Neuronal stem cell (in vitro differentiated cells): ENCODE measurements around the gene EDC3.

Experiments used
- DNase-seq: peaks from one replicate; pipeline ENCODE4 v3.0.0-alpha.2; 2013; ENCODE audit warnings: low spot score
- H2AFZ ChIP-seq: one replicate; pipeline ENCODE4 v1.6.1; 2013; ENCODE audit warnings: mild to moderate bottlenecking, low read length, inconsistent platforms
- H2AK5ac ChIP-seq: 2 replicates; pipeline ENCODE4 v1.6.1; 2013; ENCODE audit warnings: low read depth, mild to moderate bottlenecking, inconsistent platforms, low read length, moderate library complexity, mixed read lengths
- H2BK120ac ChIP-seq: 2 replicates; pipeline ENCODE4 v1.6.1; 2013; ENCODE audit warnings: low read depth, mild to moderate bottlenecking, inconsistent platforms, low read length, moderate library complexity, mixed read lengths
- H2BK12ac ChIP-seq: one replicate; pipeline ENCODE4 v1.6.1; 2013; ENCODE audit warnings: low read length, inconsistent platforms
- H2BK15ac ChIP-seq: 2 replicates; pipeline ENCODE4 v1.6.1; 2013; ENCODE audit warnings: mild to moderate bottlenecking, low read length, inconsistent platforms, mixed read lengths
- H2BK5ac ChIP-seq: one replicate; pipeline ENCODE4 v1.6.1; 2013; ENCODE audit warnings: inconsistent platforms, mild to moderate bottlenecking, low read length, moderate library complexity
- H3K14ac ChIP-seq: one replicate; pipeline ENCODE4 v1.6.1; 2013; ENCODE audit warnings: low read length, inconsistent platforms
- H3K18ac ChIP-seq: 2 replicates; pipeline ENCODE4 v1.6.1; 2013; ENCODE audit warnings: low read length, inconsistent platforms
- H3K23ac ChIP-seq: 2 replicates; pipeline ENCODE4 v1.6.1; 2013; ENCODE audit warnings: low read depth, mild to moderate bottlenecking, mixed read lengths, low read length, inconsistent platforms; ENCODE audit not compliant: poor library complexity
- H3K27ac ChIP-seq: replicated peaks from 3 replicates; pipeline ENCODE4 v1.5.1; 2013; ENCODE audit warnings: low read length, inconsistent platforms
- H3K27me3 ChIP-seq, 3 experiments: 2 replicates each; pipeline ENCODE4 v1.6.1; 2013; ENCODE audit warnings: low read length in 3 of 3, mild to moderate bottlenecking in 2 of 3, inconsistent platforms in 1 of 3, low read depth in 1 of 3, mixed read lengths in 1 of 3, moderate library complexity in 1 of 3; ENCODE audit not compliant: control insufficient read depth in 3 of 3, insufficient read depth in 3 of 3
- H3K36me3 ChIP-seq, 2 donors: replicated peaks in 1 of 2; 2 replicates each; pipeline ENCODE4 v1.6.1; 2013; ENCODE audit warnings: low read length in 2 of 2; ENCODE audit not compliant: control insufficient read depth in 2 of 2, insufficient read depth in 2 of 2
- H3K4ac ChIP-seq: 2 replicates; pipeline ENCODE4 v1.6.1; 2013; ENCODE audit warnings: inconsistent platforms, mild to moderate bottlenecking, low read length, moderate library complexity
- H3K4me1 ChIP-seq, 2 donors: 1 replicate in 1 of 2; 2 replicates in 1 of 2; pipeline ENCODE4 v1.6.1; 2013; ENCODE audit warnings: low read length in 2 of 2, low read depth in 1 of 2; ENCODE audit not compliant: control insufficient read depth in 2 of 2, insufficient read depth in 1 of 2
- H3K4me2 ChIP-seq: one replicate; pipeline ENCODE4 v1.6.1; 2013; ENCODE audit warnings: mild to moderate bottlenecking, low read length, inconsistent platforms; ENCODE audit not compliant: insufficient read depth, poor library complexity, severe bottlenecking
- H3K4me3 ChIP-seq, 2 donors: 2 replicates each; pipeline ENCODE4 v1.5.1; 2013; ENCODE audit warnings: low read length in 2 of 2, mild to moderate bottlenecking in 2 of 2, inconsistent platforms in 1 of 2, moderate library complexity in 1 of 2
- H3K79me1 ChIP-seq: one replicate; pipeline ENCODE4 v1.6.1; 2013; ENCODE audit warnings: low read depth, mild to moderate bottlenecking, inconsistent platforms, low read length, moderate library complexity
- H3K9ac ChIP-seq: one replicate; pipeline ENCODE4 v1.6.1; 2013; ENCODE audit warnings: mild to moderate bottlenecking, low read depth, low read length, inconsistent platforms; ENCODE audit not compliant: poor library complexity
- H3K9me3 ChIP-seq, 2 donors: replicated peaks in 1 of 2; 2 replicates each; pipeline versions ENCODE3 to v1.6.1; 2013; ENCODE audit warnings: low read length in 2 of 2, mild to moderate bottlenecking in 2 of 2, inconsistent platforms in 1 of 2, low read depth in 1 of 2, mixed read lengths in 1 of 2, moderate library complexity in 1 of 2; ENCODE audit not compliant: control insufficient read depth in 2 of 2, insufficient read depth in 1 of 2
- H4K8ac ChIP-seq: one replicate; pipeline ENCODE4 v1.6.1; 2013; ENCODE audit warnings: low read depth, mild to moderate bottlenecking, inconsistent platforms, low read length, moderate library complexity
- H4K91ac ChIP-seq: one replicate; pipeline ENCODE4 v1.6.1; 2013; ENCODE audit warnings: low read length, low read depth, mild to moderate bottlenecking, inconsistent platforms; ENCODE audit not compliant: poor library complexity
- WGBS, 2 donors: extraction: QIAGEN DNeasy Blood & Tissue Kit; methylation state at CpG; one replicate each; pipeline ENCODE4 v1.1.7; 2013; ENCODE audit warnings: missing lambda C conversion rate in 2 of 2, mixed read lengths in 1 of 2; ENCODE audit not compliant: insufficient read length in 2 of 2, insufficient replicate concordance in 1 of 2; ENCODE audit errors: extremely low coverage in 2 of 2; 5-methylcytosine and 5-hydroxymethylcytosine counted together

Gene EDC3

GRCh38 chr15:74604983-74605794, 90.6 kb downstream of the EDC3 start:
- Histone ChIP-seq H3K27me3 (no peaks in the 10 kb centered on the region), H3K4me2 (no peak overlapping the region), H3K18ac (peak overlapping the region; percentile 12), H3K4me1 (peaks cover 0 to under 1% of the 10 kb centered on the region in 2 donors), H3K9ac (no peak overlapping the region), H2BK12ac (no peak overlapping the region), H3K27ac (no peak overlapping the region), H4K91ac (no peak overlapping the region), H2AFZ (no peak overlapping the region), H2BK15ac (peak overlapping the region; percentile 6), H2BK5ac (peak overlapping the region; percentile 71), H3K79me1 (no peaks in the 10 kb centered on the region), H3K4me3 (no peak overlapping the region), H2AK5ac (peak overlapping the region; percentile 40), H3K36me3 (no peaks in the 10 kb centered on the region), H3K9me3 (no peaks in the 10 kb centered on the region), H3K23ac (peak overlapping the region; percentile 53), H4K8ac (no peak overlapping the region), H2BK120ac (no peak overlapping the region), H3K14ac (no peak overlapping the region), H3K4ac (no peak overlapping the region)
- no peak for DNase-seq
- WGBS, 2 donors, result no CpG with 5 or more reads among the region's 12 CpGs

- peak overlapping the region; percentile 57 for H2AK5ac ChIP-seq
- no peak overlapping the region for H2AFZ ChIP-seq
- peak overlapping the region; percentile 6 for H2BK15ac ChIP-seq
- peak overlapping the region; percentile 25 for H3K23ac ChIP-seq
- H2BK12ac ChIP-seq, result no peak overlapping the region
- H3K79me1 ChIP-seq, result no peaks in the 10 kb centered on the region
- H3K4me3 ChIP-seq, result no peak overlapping the region
- WGBS, 2 donors, result no CpG with 5 or more reads among the region's 11 CpGs
- H3K36me3 ChIP-seq, result peaks cover 2 to 9% of the 10 kb centered on the region in 2 donors
- H3K4me2 ChIP-seq, result no peak overlapping the region
- peak overlapping the region; percentile 71 for H2BK5ac ChIP-seq
- H3K27me3 ChIP-seq, result no peaks in the 10 kb centered on the region
- no peak for DNase-seq
- no peak overlapping the region for H4K91ac ChIP-seq
- H3K4ac ChIP-seq, result no peak overlapping the region
- H3K4me1 ChIP-seq, result no peaks in the 10 kb centered on the region
- peak overlapping the region; percentile 66 for H3K14ac ChIP-seq
- peak overlapping the region; percentile 73 for H2BK120ac ChIP-seq
- no peak overlapping the region for H3K18ac ChIP-seq
- H4K8ac ChIP-seq, result no peak overlapping the region
- no peaks in the 10 kb centered on the region for H3K9me3 ChIP-seq
- peak overlapping the region; percentile 33 for H3K9ac ChIP-seq
- H3K27ac ChIP-seq, result no peak overlapping the region
These were observed 91.8 kb downstream of the EDC3 start for GRCh38 chr15:74603789-74604705.

- H4K8ac ChIP-seq, result peak overlapping the region; percentile 78
- H2BK5ac ChIP-seq, result no peak overlapping the region
- no peak overlapping the region for H2BK12ac ChIP-seq
- H3K23ac ChIP-seq, result peak overlapping the region; percentile 3
- no peak overlapping the region for H3K4me2 ChIP-seq
- H2BK120ac ChIP-seq, result no peak overlapping the region
- DNase-seq, result no peak
- no peak overlapping the region for H3K4me3 ChIP-seq
- no peak overlapping the region for H2BK15ac ChIP-seq
- peak overlapping the region; percentile 57 for H2AK5ac ChIP-seq
- no peak overlapping the region for H2AFZ ChIP-seq
- H3K36me3 ChIP-seq, result peaks cover 4 to 18% of the 10 kb centered on the region in 2 donors
- no peak overlapping the region for H3K9ac ChIP-seq
- no peak overlapping the region for H3K27ac ChIP-seq
- H3K4ac ChIP-seq, result no peak overlapping the region
- H3K18ac ChIP-seq, result no peak overlapping the region
- H4K91ac ChIP-seq, result no peak overlapping the region
- H3K79me1 ChIP-seq, result peaks cover 3% of the 10 kb centered on the region
- WGBS, 2 donors, result no CpG with 5 or more reads among the region's 13 CpGs
- peak overlapping the region; percentile 47 for H3K14ac ChIP-seq
- H3K27me3 ChIP-seq, result no peaks in the 10 kb centered on the region
- no peaks in the 10 kb centered on the region for H3K9me3 ChIP-seq
- peaks cover 0 to 5% of the 10 kb centered on the region in 2 donors for H3K4me1 ChIP-seq
These were observed 92.6 kb downstream of the EDC3 start for GRCh38 chr15:74603026-74603788.
